GM10248 (cell line): ENCODE data around the gene F8.

ENCODE experiments used
- CTCF ChIA-PET: fragments of 300-600 bp; sonication (Branson Sonifier 250); formaldehyde crosslinking; extraction: SDS; loops from one replicate; lab custom pipeline; 2021; ENCODE audit warnings: antibody characterized with exemption; lab: Yijun Ruan, JAX
- POLR2A ChIA-PET: fragments of 350-650 bp; sonication (Branson Sonifier 250); formaldehyde crosslinking; extraction: SDS; loops from one replicate; lab custom pipeline; 2020; ENCODE audit warnings: antibody characterized with exemption; lab: Yijun Ruan, JAX
- DNase-seq: peaks from one replicate; pipeline ENCODE4 v3.0.0; 2012; ENCODE audit errors: extremely low spot score
- CTCF ChIP-seq: IDR thresholded peaks from 2 replicates; pipeline ENCODE4 v1.5.1; 2012; ENCODE audit warnings: mild to moderate bottlenecking, low read depth; ENCODE audit errors: extremely low read depth, missing control alignments, control extremely low read depth

F8 gene

GRCh38 chrX:155022585-155022984, at the start of gene F8:
F8 (minus strand) TSS chrX:155022723; CDS start chrX:155022552, 171 bp downstream.
- ChIA-PET POLR2A (no interaction called here), CTCF (interaction anchor here (1.0 kb wide), 1 partner anchor 34 kb away, joined by 3 read pairs; no protein-coding TSS in a partner anchor)
- TF ChIP-seq CTCF: no peak
- no peak for DNase-seq

GRCh38 chrX:155071694-155072280, 49.3 kb upstream of the F8 start:
- CTCF ChIA-PET: no interaction called here
- no peak for TF ChIP-seq CTCF
- no peak for DNase-seq
- POLR2A ChIA-PET: no interaction called here

GRCh38 chrX:155070975-155071693, 48.6 kb upstream of the F8 start, which contains the start of the genes BRCC3, CMC4 and MTCP1:
BRCC3 (plus strand) TSS chrX:155071508; CDS start chrX:155071528, 20 bp downstream.
CMC4 (minus strand) TSS chrX:155071136; CDS start chrX:155064023, 7,113 bp downstream.
MTCP1 (minus strand) TSS chrX:155071136; CDS start chrX:155066010, 5,126 bp downstream.
- POLR2A ChIA-PET: no interaction called here
- peak; percentile 89 for DNase-seq
- CTCF ChIA-PET: interaction anchor here (1.0 kb wide), 2 partner anchors 44 to 153 kb away, joined by 3 read pairs; partner anchors contain the start of gene FUNDC2
- TF ChIP-seq CTCF: peak; percentile 9

- TF ChIP-seq CTCF: no peak
- ChIA-PET POLR2A (no interaction called here), CTCF (interaction anchor here (1.0 kb wide), 2 partner anchors 44 to 153 kb away, joined by 3 read pairs; partner anchors contain the start of gene FUNDC2)
- no peak for DNase-seq
Observed at GRCh38 chrX:155070663-155070974, 48.1 kb upstream of the F8 start.

- TF ChIP-seq CTCF: no peak
Observed at GRCh38 chrX:155070038-155070437, 47.5 kb upstream of the F8 start.

GRCh38 chrX:155069414-155069813, 46.9 kb upstream of the F8 start:
- no peak for DNase-seq
- TF ChIP-seq CTCF: no peak
- ChIA-PET POLR2A (no interaction called here), CTCF (interaction anchor here (1.0 to 1.7 kb wide), 2 partner anchors 11 to 17 kb away, joined by 3 to 4 read pairs; no protein-coding TSS in a partner anchor)

More at GRCh38 chrX:155070038-155070437, 47.5 kb upstream of the F8 start:
- DNase-seq: no peak
- ChIA-PET POLR2A (no interaction called here), CTCF (interaction anchor here (1.0 kb wide), 2 partner anchors 43 to 152 kb away, joined by 3 read pairs; partner anchors contain the start of gene FUNDC2)
